ENCODE data around the gene RASAL2.

DNA sequence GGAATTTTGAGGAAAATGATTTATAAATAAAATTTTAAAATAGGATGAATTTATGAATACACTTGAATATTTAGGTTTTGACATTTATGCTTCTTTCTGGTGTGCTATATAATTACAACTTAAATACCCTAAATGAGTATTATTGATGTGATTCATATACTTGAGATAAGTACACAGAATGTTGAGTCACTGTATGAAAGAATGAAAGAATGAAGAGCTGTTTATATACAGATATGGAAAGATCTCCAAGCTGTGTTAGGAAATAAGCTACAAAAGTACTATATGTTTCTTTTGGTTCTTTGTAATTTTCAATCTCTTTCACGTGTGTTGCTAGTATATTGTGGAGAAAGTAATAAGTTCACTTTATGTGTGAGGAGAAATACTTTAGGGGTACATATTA is 147.2 kb downstream of the RASAL2 start:
- TF ChIP-seq, protein P1, sequence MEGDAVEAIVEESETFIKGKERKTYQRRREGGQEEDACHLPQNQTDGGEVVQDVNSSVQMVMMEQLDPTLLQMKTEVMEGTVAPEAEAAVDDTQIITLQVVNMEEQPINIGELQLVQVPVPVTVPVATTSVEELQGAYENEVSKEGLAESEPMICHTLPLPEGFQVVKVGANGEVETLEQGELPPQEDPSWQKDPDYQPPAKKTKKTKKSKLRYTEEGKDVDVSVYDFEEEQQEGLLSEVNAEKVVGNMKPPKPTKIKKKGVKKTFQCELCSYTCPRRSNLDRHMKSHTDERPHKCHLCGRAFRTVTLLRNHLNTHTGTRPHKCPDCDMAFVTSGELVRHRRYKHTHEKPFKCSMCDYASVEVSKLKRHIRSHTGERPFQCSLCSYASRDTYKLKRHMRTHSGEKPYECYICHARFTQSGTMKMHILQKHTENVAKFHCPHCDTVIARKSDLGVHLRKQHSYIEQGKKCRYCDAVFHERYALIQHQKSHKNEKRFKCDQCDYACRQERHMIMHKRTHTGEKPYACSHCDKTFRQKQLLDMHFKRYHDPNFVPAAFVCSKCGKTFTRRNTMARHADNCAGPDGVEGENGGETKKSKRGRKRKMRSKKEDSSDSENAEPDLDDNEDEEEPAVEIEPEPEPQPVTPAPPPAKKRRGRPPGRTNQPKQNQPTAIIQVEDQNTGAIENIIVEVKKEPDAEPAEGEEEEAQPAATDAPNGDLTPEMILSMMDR (IDR thresholded peaks at IDR 0.05; ENCODE audit: insufficient read depth, low read length, poor library complexity, severe bottlenecking) = no peak
- TF ChIP-seq EZH2phosphoT487 (conservative IDR thresholded peaks at IDR 0.05; ENCODE audit: low read length) = no peak
